Measurements from ENCODE around the gene ATF6. TPM values are rescaled to one million over a fixed set of nuclear protein-coding genes. Genes with fewer than 3 reads are reported as not detected.

The ATF6 gene
- total RNA-seq, 1 donor from 2014 or later: 38.6 TPM

DNA sequence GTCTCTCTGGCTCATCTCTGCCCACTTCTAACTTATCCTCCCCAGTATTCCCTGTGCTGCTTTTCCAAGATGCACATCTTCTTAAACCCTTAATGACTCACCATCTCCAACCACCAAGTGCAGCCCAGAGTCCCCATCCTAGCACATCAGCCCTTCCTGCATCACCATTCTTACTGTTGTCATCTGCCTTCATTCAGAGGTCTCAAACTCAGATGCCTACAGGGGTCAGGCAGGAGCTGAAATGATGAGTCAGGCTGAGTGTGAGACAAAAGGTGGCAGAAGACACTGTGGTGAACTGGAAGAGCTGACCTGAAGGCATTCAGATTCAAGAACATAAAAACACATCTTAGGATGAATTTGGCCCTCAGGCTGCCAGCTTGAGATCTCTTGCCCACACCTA lies 223.0 kb downstream of the ATF6 start:
- TF ChIP-seq, protein P1, sequence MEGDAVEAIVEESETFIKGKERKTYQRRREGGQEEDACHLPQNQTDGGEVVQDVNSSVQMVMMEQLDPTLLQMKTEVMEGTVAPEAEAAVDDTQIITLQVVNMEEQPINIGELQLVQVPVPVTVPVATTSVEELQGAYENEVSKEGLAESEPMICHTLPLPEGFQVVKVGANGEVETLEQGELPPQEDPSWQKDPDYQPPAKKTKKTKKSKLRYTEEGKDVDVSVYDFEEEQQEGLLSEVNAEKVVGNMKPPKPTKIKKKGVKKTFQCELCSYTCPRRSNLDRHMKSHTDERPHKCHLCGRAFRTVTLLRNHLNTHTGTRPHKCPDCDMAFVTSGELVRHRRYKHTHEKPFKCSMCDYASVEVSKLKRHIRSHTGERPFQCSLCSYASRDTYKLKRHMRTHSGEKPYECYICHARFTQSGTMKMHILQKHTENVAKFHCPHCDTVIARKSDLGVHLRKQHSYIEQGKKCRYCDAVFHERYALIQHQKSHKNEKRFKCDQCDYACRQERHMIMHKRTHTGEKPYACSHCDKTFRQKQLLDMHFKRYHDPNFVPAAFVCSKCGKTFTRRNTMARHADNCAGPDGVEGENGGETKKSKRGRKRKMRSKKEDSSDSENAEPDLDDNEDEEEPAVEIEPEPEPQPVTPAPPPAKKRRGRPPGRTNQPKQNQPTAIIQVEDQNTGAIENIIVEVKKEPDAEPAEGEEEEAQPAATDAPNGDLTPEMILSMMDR (IDR thresholded peaks at IDR 0.05; ENCODE audit: insufficient read depth, low read length, poor library complexity, severe bottlenecking): no peak
- no peak for DNase-seq (ENCODE audit: low read depth)
- Histone ChIP-seq H3K36me3 (ENCODE audit: control insufficient read depth, insufficient read depth, low read length) (no peaks in the 10 kb centered on the region), H3K27me3 (ENCODE audit: control insufficient read depth, insufficient read depth, low read length) (no peaks in the 10 kb centered on the region), H3K4me3 (ENCODE audit: low read depth, low read length) (no peak overlapping the region)

DNA sequence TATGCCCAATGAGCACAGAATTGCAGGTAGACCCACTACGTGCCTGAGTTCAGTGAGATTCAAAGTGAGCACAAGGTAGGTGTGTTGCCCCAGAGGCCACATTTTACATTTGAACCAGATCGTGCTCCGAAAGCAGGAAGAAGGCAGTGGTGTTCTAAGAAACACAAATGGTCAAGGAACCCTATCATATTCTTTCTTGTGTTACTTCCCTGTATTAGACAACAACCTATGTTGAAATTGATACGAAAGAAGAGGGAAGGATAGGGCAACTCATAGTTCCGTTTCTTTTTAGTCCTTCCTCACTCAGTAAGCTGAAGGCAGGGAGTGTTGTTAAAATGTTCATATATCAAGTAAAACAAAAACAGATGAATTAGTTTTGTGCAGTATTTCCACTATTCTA lies 223.7 kb downstream of the ATF6 start:
- no peaks in the 10 kb centered on the region for H3K36me3 ChIP-seq (ENCODE audit: control insufficient read depth, insufficient read depth, low read length)
- no peak overlapping the region for H3K4me3 ChIP-seq (ENCODE audit: low read depth, low read length)
- DNase-seq (ENCODE audit: low read depth): no peak
- TF ChIP-seq, protein P1 (IDR thresholded peaks at IDR 0.05; ENCODE audit: insufficient read depth, low read length, poor library complexity, severe bottlenecking): no peak
- no peaks in the 10 kb centered on the region for H3K27me3 ChIP-seq (ENCODE audit: control insufficient read depth, insufficient read depth, low read length)

DNA sequence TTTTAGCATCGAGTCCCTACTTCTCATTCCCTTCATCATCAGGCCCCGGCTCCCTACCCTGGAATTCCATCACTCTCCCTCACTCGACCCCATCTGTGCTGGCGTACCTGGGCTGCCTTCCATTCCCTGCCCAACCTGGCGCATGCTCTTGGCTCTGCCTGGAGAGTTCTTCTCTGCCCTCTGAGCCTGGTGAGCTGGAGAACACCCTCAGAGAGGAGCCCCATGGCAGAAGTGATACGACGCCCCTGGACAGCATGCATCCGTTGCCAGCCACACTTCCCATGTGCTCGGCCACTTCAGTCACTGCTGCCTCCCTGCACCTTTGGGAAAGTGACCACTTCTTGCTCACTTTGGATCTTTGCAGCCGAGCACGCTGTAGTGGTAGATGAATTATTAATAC lies 227.5 kb downstream of the ATF6 start:
- Histone ChIP-seq H3K36me3 (ENCODE audit: control insufficient read depth, insufficient read depth, low read length) (no peaks in the 10 kb centered on the region), H3K27me3 (ENCODE audit: control insufficient read depth, insufficient read depth, low read length) (no peaks in the 10 kb centered on the region), H3K4me3 (ENCODE audit: low read depth, low read length) (no peak overlapping the region)
- TF ChIP-seq, protein P1 (IDR thresholded peaks at IDR 0.05; ENCODE audit: insufficient read depth, low read length, poor library complexity, severe bottlenecking): no peak
- no peak for DNase-seq (ENCODE audit: low read depth)

DNA sequence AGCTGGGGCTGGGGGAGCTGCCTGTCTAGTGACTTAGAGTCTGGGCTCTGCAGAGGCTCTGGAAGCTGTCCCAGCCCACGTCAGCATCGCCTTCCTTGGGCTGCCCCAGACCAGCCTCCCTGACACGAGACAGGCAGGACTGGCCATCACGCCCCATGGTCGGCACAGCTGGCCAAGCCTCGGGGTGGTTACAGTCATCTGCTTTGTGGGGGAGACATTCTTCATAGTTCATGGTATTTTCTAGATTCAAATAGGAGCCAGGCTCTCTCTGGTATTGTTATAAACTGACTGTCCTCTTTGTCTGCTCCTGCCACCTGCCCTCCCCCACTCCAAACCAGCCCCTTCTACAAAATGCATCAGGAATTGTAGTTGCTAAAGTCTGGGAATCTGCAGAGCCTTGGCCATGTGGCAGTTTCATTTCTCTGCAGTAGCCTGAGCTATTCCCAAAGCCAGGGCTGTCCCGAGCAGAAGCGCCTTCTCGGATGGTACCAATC lies 228.1 kb downstream of the ATF6 start:
- TF ChIP-seq, protein P1 (IDR thresholded peaks at IDR 0.05; ENCODE audit: insufficient read depth, low read length, poor library complexity, severe bottlenecking): no peak
- Histone ChIP-seq H3K36me3 (ENCODE audit: control insufficient read depth, insufficient read depth, low read length) (no peaks in the 10 kb centered on the region), H3K4me3 (ENCODE audit: low read depth, low read length) (no peak overlapping the region), H3K27me3 (ENCODE audit: control insufficient read depth, insufficient read depth, low read length) (no peaks in the 10 kb centered on the region)
- DNase-seq (ENCODE audit: low read depth): no peak

DNA sequence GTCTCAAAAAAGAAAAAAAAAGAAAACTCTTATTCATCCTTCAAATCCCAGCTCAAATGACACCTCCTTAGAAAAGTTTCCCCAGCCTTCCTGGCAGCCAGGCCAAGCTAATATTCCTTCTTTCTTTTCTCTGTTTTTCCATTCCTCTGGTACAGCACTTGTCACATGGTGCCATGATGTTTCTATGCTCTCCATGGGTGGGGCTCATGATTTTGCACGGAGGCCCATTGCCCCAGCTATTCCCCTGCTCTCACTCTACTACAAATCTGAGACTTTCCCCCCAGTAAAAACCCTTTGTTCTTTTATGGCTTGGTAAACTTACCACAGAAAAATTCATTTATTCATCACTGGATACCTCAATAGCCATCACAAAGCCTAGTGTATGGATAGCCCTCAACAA lies 231.0 kb downstream of the ATF6 start:
- no peak overlapping the region for H3K4me3 ChIP-seq (ENCODE audit: low read depth, low read length)
- no peaks in the 10 kb centered on the region for H3K36me3 ChIP-seq (ENCODE audit: control insufficient read depth, insufficient read depth, low read length)
- TF ChIP-seq, protein P1 (IDR thresholded peaks at IDR 0.05; ENCODE audit: insufficient read depth, low read length, poor library complexity, severe bottlenecking): no peak
- no peaks in the 10 kb centered on the region for H3K27me3 ChIP-seq (ENCODE audit: control insufficient read depth, insufficient read depth, low read length)
- no peak for DNase-seq (ENCODE audit: low read depth)

DNA sequence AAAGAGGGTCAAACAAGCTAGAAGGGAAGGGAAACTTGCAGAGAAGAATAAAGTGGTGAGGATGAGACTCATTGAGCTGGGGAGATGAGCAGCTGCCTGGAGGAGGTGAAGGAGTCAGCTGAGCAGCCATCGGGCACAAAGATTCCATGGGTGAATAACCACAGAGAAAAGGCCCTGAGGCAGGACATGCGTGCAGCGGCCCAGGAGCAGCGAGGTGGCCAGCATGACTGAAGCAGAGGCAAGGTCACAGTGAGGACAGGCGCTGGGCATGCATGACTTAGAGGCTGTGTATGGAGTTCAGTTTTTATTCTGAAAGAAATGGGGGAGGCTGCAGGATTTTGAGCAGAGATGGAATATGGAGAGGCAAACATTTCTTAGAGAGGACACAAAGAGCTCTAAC lies 232.7 kb downstream of the ATF6 start:
- H3K27me3 ChIP-seq (ENCODE audit: control insufficient read depth, insufficient read depth, low read length): no peaks in the 10 kb centered on the region
- no peaks in the 10 kb centered on the region for H3K36me3 ChIP-seq (ENCODE audit: control insufficient read depth, insufficient read depth, low read length)
- TF ChIP-seq, protein P1 (IDR thresholded peaks at IDR 0.05; ENCODE audit: insufficient read depth, low read length, poor library complexity, severe bottlenecking): no peak
- DNase-seq (ENCODE audit: low read depth): no peak
- no peak overlapping the region for H3K4me3 ChIP-seq (ENCODE audit: low read depth, low read length)

Data from kidney epithelial cell (primary cell).